Measurements from ENCODE around the gene SLC1A4. TPM values are rescaled to one million over a fixed set of nuclear protein-coding genes. Genes with fewer than 3 reads are reported as not detected.

Gene SLC1A4
- polyA plus RNA-seq, 1 donor from 2014 or later = 33.8 TPM

GRCh38 chr2:65070856-65071255, 81.7 kb downstream of the SLC1A4 start:
- Histone ChIP-seq H3F3A (ENCODE audit: insufficient read depth, low read length, poor library complexity, severe bottlenecking) (no peaks in the 10 kb centered on the region), H3K4me2 (ENCODE audit: low read length) (no peak overlapping the region), H3K36me3 (ENCODE audit: insufficient read depth, low read length) (peaks cover 9% of the 10 kb centered on the region), H3K9me3 (ENCODE audit: low read length) (no peaks in the 10 kb centered on the region), H3K27ac (ENCODE audit: low read length) (no peak overlapping the region), H2AFZ (ENCODE audit: low read depth, low read length) (no peak overlapping the region), H3K79me2 (replicated peaks; ENCODE audit: insufficient read depth, low read length) (peaks cover 7% of the 10 kb centered on the region), H3K9me2 (ENCODE audit: insufficient read depth, low read length) (no peaks in the 10 kb centered on the region), H3K9ac (ENCODE audit: low read length) (no peak overlapping the region), H3K27me3 (ENCODE audit: insufficient read depth, low read depth, low read length) (no peaks in the 10 kb centered on the region), H3K4me3 (ENCODE audit: low read length) (no peak overlapping the region), H4K20me1 (ENCODE audit: insufficient read depth) (peaks cover 3% of the 10 kb centered on the region)
- TF ChIP-seq EP300 (conservative IDR thresholded peaks at IDR 0.05; ENCODE audit: poor library complexity, severe bottlenecking) = no peak
- TF ChIP-seq MXI1 (conservative IDR thresholded peaks at IDR 0.05; ENCODE audit: poor library complexity, severe bottlenecking) = no peak
- no peak for TF ChIP-seq POLR2AphosphoS5 (IDR thresholded peaks at IDR 0.05)
- no peak for TF ChIP-seq REST (IDR thresholded peaks at IDR 0.05; ENCODE audit: borderline replicate concordance)
- no peak for TF ChIP-seq EZH2 (IDR thresholded peaks at IDR 0.05; ENCODE audit: borderline replicate concordance, insufficient read depth, low read length, poor library complexity, severe bottlenecking)
- no peak for TF ChIP-seq TAF1 (IDR thresholded peaks at IDR 0.05; ENCODE audit: low read depth)
- TF ChIP-seq SMC3 (conservative IDR thresholded peaks at IDR 0.05; ENCODE audit: poor library complexity) = no peak
- TF ChIP-seq RAD21 (conservative IDR thresholded peaks at IDR 0.05) = no peak
- no peak for TF ChIP-seq CTCF (IDR thresholded peaks at IDR 0.05; ENCODE audit: poor library complexity, severe bottlenecking)

GRCh38 chr2:65071499-65072180, 82.4 kb downstream of the SLC1A4 start:
- Histone ChIP-seq H3K27me3 (ENCODE audit: insufficient read depth, low read depth, low read length) (no peaks in the 10 kb centered on the region), H2AFZ (ENCODE audit: low read depth, low read length) (no peak overlapping the region), H3K9me2 (ENCODE audit: insufficient read depth, low read length) (no peaks in the 10 kb centered on the region), H3K79me2 (replicated peaks; ENCODE audit: insufficient read depth, low read length) (peaks cover 4% of the 10 kb centered on the region), H3K4me3 (ENCODE audit: low read length) (no peak overlapping the region), H3K36me3 (ENCODE audit: insufficient read depth, low read length) (peaks cover 9% of the 10 kb centered on the region), H4K20me1 (ENCODE audit: insufficient read depth) (peaks cover 3% of the 10 kb centered on the region), H3F3A (ENCODE audit: insufficient read depth, low read length, poor library complexity, severe bottlenecking) (no peaks in the 10 kb centered on the region), H3K4me2 (ENCODE audit: low read length) (no peak overlapping the region), H3K9me3 (ENCODE audit: low read length) (no peaks in the 10 kb centered on the region), H3K9ac (ENCODE audit: low read length) (no peak overlapping the region), H3K27ac (ENCODE audit: low read length) (no peak overlapping the region)
- TF ChIP-seq REST (IDR thresholded peaks at IDR 0.05; ENCODE audit: borderline replicate concordance) (no peak), SMC3 (conservative IDR thresholded peaks at IDR 0.05; ENCODE audit: poor library complexity) (no peak), TAF1 (IDR thresholded peaks at IDR 0.05; ENCODE audit: low read depth) (no peak), POLR2AphosphoS5 (IDR thresholded peaks at IDR 0.05) (no peak), EP300 (conservative IDR thresholded peaks at IDR 0.05; ENCODE audit: poor library complexity, severe bottlenecking) (no peak), RAD21 (conservative IDR thresholded peaks at IDR 0.05) (no peak), EZH2 (IDR thresholded peaks at IDR 0.05; ENCODE audit: borderline replicate concordance, insufficient read depth, low read length, poor library complexity, severe bottlenecking) (no peak), MXI1 (conservative IDR thresholded peaks at IDR 0.05; ENCODE audit: poor library complexity, severe bottlenecking) (no peak), CTCF (IDR thresholded peaks at IDR 0.05; ENCODE audit: poor library complexity, severe bottlenecking) (no peak)

Measured in neural cell (in vitro differentiated cells).